GM23248 (cell line): Measurements from ENCODE around the gene SPATA16. TPM values are rescaled to one million over a fixed set of nuclear protein-coding genes. Genes with fewer than 3 reads are reported as not detected.

Source experiments
- DNase-seq: peaks from one replicate; pipeline ENCODE4 v3.0.0-alpha.2; 2015
- H2AFZ ChIP-seq: fragments of 200-600 bp; sonication (generic); 2 replicates; pipeline ENCODE4 v1.6.1; 2016; ENCODE audit warnings: antibody characterized with exemption
- H3F3A ChIP-seq: fragments of 200-600 bp; sonication (generic); 2 replicates; pipeline ENCODE4 v1.6.1; 2016; ENCODE audit warnings: mild to moderate bottlenecking, antibody characterized with exemption, mixed run types; ENCODE audit not compliant: insufficient read depth
- H3K27ac ChIP-seq: fragments of 200-600 bp; sonication (generic); 2 replicates; pipeline ENCODE4 v1.5.1; 2016; ENCODE audit warnings: mild to moderate bottlenecking
- H3K27me3 ChIP-seq: fragments of 200-600 bp; sonication (generic); replicated peaks from 2 replicates; pipeline ENCODE4 v1.6.1; 2016; ENCODE audit warnings: mild to moderate bottlenecking; ENCODE audit not compliant: insufficient read depth
- H3K36me3 ChIP-seq: fragments of 200-600 bp; sonication (generic); 2 replicates; pipeline ENCODE4 v1.6.1; 2016; ENCODE audit warnings: low read depth, mild to moderate bottlenecking
- H3K4me1 ChIP-seq: fragments of 200-600 bp; sonication (generic); 2 replicates; pipeline ENCODE4 v1.6.1; 2016; ENCODE audit warnings: mild to moderate bottlenecking; ENCODE audit not compliant: insufficient read depth
- H3K4me2 ChIP-seq: fragments of 200-600 bp; sonication (generic); one replicate; pipeline ENCODE4 v1.6.1; 2016; ENCODE audit warnings: mild to moderate bottlenecking; ENCODE audit not compliant: unreplicated experiment
- H3K4me3 ChIP-seq: fragments of 200-600 bp; sonication (generic); 2 replicates; pipeline ENCODE4 v1.5.1; 2016; ENCODE audit warnings: mild to moderate bottlenecking
- H3K79me2 ChIP-seq: fragments of 200-600 bp; sonication (generic); 2 replicates; pipeline ENCODE4 v1.6.1; 2016; ENCODE audit warnings: mild to moderate bottlenecking; ENCODE audit not compliant: insufficient read depth
- H3K9ac ChIP-seq: fragments of 200-600 bp; sonication (generic); 2 replicates; pipeline ENCODE4 v1.6.1; 2016; ENCODE audit warnings: mild to moderate bottlenecking
- H3K9me2 ChIP-seq: fragments of 200-600 bp; sonication (generic); 2 replicates; pipeline ENCODE4 v1.6.1; 2016; ENCODE audit warnings: mixed run types, mild to moderate bottlenecking, moderate library complexity; ENCODE audit not compliant: insufficient read depth
- H3K9me3 ChIP-seq: fragments of 200-600 bp; sonication (generic); one replicate; pipeline ENCODE4 v1.6.1; 2017; ENCODE audit warnings: low read depth
- H4K20me1 ChIP-seq: fragments of 200-600 bp; sonication (generic); 2 replicates; pipeline ENCODE4 v1.6.0; 2016; ENCODE audit not compliant: insufficient read depth
- EZH2 ChIP-seq: fragments of 200-600 bp; sonication (generic); IDR thresholded peaks from 2 replicates; pipeline ENCODE4 v1.6.1; 2018; ENCODE audit warnings: antibody characterized with exemption, mild to moderate bottlenecking; ENCODE audit not compliant: insufficient read depth, poor library complexity, severe bottlenecking
- EZH2phosphoT487 ChIP-seq: fragments of 200-600 bp; sonication (generic); IDR thresholded peaks from 2 replicates; pipeline ENCODE4 v1.6.1; 2018; ENCODE audit warnings: antibody characterized with exemption, moderate library complexity, mild to moderate bottlenecking, low read depth; ENCODE audit not compliant: insufficient read depth
- WGBS, 2 experiments: methylation state at CpG; one replicate each; pipeline ENCODE4 v1.1.6; 2015 to 2017; ENCODE audit warnings: low lambda C conversion rate in 2 of 2, low coverage in 1 of 2; ENCODE audit errors: missing lambda C conversion rate in 2 of 2; 5-methylcytosine and 5-hydroxymethylcytosine counted together
- in situ Hi-C: fragments of 300-500 bp; cut with MboI; formaldehyde crosslinking; loops from 2 replicates; pipeline ENCODE4 v1.15.0; 2020
- polyA plus RNA-seq: library from polyadenylated mRNA; unstranded; fragments of >200 nt; fragmentation: Nextera tagmentation; extraction: Ambion mirVana; gene quantifications from 2 replicates; pipeline ENCODE4 v1.2.1, GENCODE V29; 2016
- total RNA-seq: library from RNA; depleted of rRNA; stranded (reverse); fragments of >200 nt; shearing (Covaris generic); gene quantifications from 2 replicates; pipeline ENCODE4 v1.2.3, GENCODE V29; 2014

Gene SPATA16
- total and polyA plus RNA-seq, 2 experiments from 2014 or later: not detected

- Histone ChIP-seq H3K9me2 (no peaks in the 10 kb centered on the region), H3K4me2 (no peak overlapping the region), H3K4me1 (no peaks in the 10 kb centered on the region), H3K27ac (no peak overlapping the region), H3K79me2 (no peaks in the 10 kb centered on the region), H3K27me3 (peaks cover 19% of the 10 kb centered on the region), H3K36me3 (no peaks in the 10 kb centered on the region), H4K20me1 (no peaks in the 10 kb centered on the region), H2AFZ (no peak overlapping the region), H3K9ac (no peak overlapping the region), H3K9me3 (no peaks in the 10 kb centered on the region), H3K4me3 (no peak overlapping the region), H3F3A (no peaks in the 10 kb centered on the region)
- in situ Hi-C loops: loop anchor here (10.0 kb wide), 1 partner anchor 211 kb away; no protein-coding TSS in a partner anchor
- WGBS, 2 experiments: 35 to 38% methylated on average over 2 of the region's 2 CpGs
- peak; percentile 30 for DNase-seq
- TF ChIP-seq EZH2 (no peak), EZH2phosphoT487 (no peak)
These were observed 95.2 kb downstream of the SPATA16 start for GRCh38 chr3:173045770-173046382.

DNA sequence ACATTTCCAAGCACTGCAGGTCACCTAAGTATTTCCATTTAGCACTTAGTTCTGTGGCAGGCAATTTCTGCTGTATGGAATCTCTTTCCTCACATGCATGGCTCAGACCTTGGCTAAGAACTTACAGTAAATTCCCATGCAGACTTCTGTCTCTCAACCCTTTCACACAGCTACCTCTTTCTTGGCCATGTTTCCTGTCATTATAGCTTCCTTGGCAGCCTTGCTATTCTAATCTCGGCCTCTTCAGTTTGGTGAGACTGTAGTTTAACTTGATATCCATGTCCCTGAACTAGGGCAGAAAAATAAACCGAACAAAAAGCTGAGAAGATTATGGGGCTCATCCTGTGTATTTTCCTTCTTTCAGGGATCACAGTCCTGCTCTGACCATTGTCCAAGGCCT is 96.0 kb downstream of the SPATA16 start:
- H3K4me2 ChIP-seq: no peak overlapping the region
- H3K9me2 ChIP-seq: no peaks in the 10 kb centered on the region
- no peak overlapping the region for H3K9ac ChIP-seq
- peaks cover 22% of the 10 kb centered on the region for H3K27me3 ChIP-seq
- H3K36me3 ChIP-seq: no peaks in the 10 kb centered on the region
- H3K4me1 ChIP-seq: no peaks in the 10 kb centered on the region
- no peak for DNase-seq
- TF ChIP-seq EZH2 (no peak), EZH2phosphoT487 (no peak)
- in situ Hi-C loops: loop anchor here (10.0 kb wide), 1 partner anchor 210 kb away; no protein-coding TSS in a partner anchor
- H3K27ac ChIP-seq: no peak overlapping the region
- H3F3A ChIP-seq: no peaks in the 10 kb centered on the region
- no peaks in the 10 kb centered on the region for H4K20me1 ChIP-seq
- 74 to 87% methylated on average over 2 of the region's 2 CpGs for WGBS, 2 experiments
- no peaks in the 10 kb centered on the region for H3K9me3 ChIP-seq
- H3K79me2 ChIP-seq: no peaks in the 10 kb centered on the region
- no peak overlapping the region for H3K4me3 ChIP-seq
- no peak overlapping the region for H2AFZ ChIP-seq

- H2AFZ ChIP-seq: no peak overlapping the region
- peaks cover 14% of the 10 kb centered on the region for H3K27me3 ChIP-seq
- no peak overlapping the region for H3K27ac ChIP-seq
- H3K4me3 ChIP-seq: no peak overlapping the region
- H3K4me2 ChIP-seq: no peak overlapping the region
- in situ Hi-C loops: loop anchor here (10.0 kb wide), 1 partner anchor 209 kb away; no protein-coding TSS in a partner anchor
- no peaks in the 10 kb centered on the region for H3K4me1 ChIP-seq
- WGBS, 2 experiments: 82 to 83% methylated on average over 5 of the region's 5 CpGs
- DNase-seq: no peak
- no peaks in the 10 kb centered on the region for H3K79me2 ChIP-seq
- H3K36me3 ChIP-seq: no peaks in the 10 kb centered on the region
- no peaks in the 10 kb centered on the region for H3K9me2 ChIP-seq
- H3K9me3 ChIP-seq: no peaks in the 10 kb centered on the region
- no peak overlapping the region for H3K9ac ChIP-seq
- TF ChIP-seq EZH2phosphoT487 (no peak), EZH2 (no peak)
- no peaks in the 10 kb centered on the region for H3F3A ChIP-seq
- no peaks in the 10 kb centered on the region for H4K20me1 ChIP-seq
These were observed 97.3 kb downstream of the SPATA16 start for GRCh38 chr3:173043757-173044156.

GRCh38 chr3:173038484-173038871 is 102.6 kb downstream of the SPATA16 start:
- H3K27me3 ChIP-seq: peaks cover 7% of the 10 kb centered on the region
- H3K79me2 ChIP-seq: no peaks in the 10 kb centered on the region
- H3K4me2 ChIP-seq: no peak overlapping the region
- no peak for DNase-seq
- H3K36me3 ChIP-seq: no peaks in the 10 kb centered on the region
- H3K4me1 ChIP-seq: no peaks in the 10 kb centered on the region
- H3K9me3 ChIP-seq: no peaks in the 10 kb centered on the region
- WGBS, 2 experiments: 21 to 23% methylated on average over 3 of the region's 3 CpGs
- H3K9me2 ChIP-seq: no peaks in the 10 kb centered on the region
- no peak overlapping the region for H3K4me3 ChIP-seq
- in situ Hi-C loops: no loop called here
- no peak overlapping the region for H3K9ac ChIP-seq
- no peak overlapping the region for H3K27ac ChIP-seq
- no peak overlapping the region for H2AFZ ChIP-seq
- no peak for TF ChIP-seq EZH2phosphoT487
- no peak for TF ChIP-seq EZH2
- no peaks in the 10 kb centered on the region for H3F3A ChIP-seq
- H4K20me1 ChIP-seq: no peaks in the 10 kb centered on the region
